Activated naive CD4-positive, alpha-beta T cell (primary cell): ENCODE data around the gene CEP57L1.
"Not testable (repeated sequence)": the region's sequence is repeated elsewhere in the genome, so short reads cannot be mapped to it uniquely, and the experiment has no call there.

Experiments used
- DNase-seq, 4 experiments: peaks; one replicate each; lab custom pipeline; 2025; lab: John Stamatoyannopoulos, UW

CEP57L1 gene

GRCh38 chr6:109178921-109179320 is 83.6 kb downstream of the CEP57L1 start:
- no peak for DNase-seq

DNA sequence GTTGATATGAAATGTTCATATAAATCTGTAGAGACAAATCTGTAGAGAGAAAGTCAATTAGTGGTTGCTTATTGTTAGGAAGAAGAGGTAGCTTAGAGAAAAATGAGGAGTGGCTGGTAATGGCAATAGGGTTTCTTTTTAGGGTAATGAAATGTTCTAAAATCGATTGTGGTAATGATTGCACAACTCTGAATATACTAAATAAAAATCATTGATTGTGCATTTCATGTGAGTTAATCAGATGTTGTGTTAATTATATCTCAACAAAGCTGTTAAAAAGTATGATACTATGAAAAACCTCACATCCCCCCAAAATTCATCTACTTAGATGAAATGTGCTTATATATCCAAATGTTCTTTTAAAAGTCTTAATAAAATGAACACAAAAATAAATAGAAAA is 84.2 kb downstream of the CEP57L1 start:
- DNase-seq, result no peak

DNA sequence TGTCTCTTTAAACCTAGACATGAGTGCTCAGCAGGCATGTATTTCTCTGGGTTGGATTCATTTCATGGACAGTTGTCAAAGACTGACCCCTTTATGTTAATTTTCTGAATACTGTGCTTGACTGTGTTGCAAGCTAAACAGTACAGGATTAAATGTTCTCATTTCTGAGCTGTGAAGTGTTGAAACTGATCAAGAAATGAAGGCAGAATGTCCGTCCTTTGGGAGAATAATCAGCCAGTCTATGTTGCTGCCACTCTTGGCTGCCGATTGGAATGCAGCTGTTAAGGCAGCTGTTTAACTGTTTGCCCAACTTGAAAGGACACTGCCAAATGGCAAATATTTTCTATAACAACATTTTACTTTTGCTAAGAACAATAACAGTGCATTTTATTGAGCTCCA is 87.3 kb downstream of the CEP57L1 start:
- no peak for DNase-seq

DNA sequence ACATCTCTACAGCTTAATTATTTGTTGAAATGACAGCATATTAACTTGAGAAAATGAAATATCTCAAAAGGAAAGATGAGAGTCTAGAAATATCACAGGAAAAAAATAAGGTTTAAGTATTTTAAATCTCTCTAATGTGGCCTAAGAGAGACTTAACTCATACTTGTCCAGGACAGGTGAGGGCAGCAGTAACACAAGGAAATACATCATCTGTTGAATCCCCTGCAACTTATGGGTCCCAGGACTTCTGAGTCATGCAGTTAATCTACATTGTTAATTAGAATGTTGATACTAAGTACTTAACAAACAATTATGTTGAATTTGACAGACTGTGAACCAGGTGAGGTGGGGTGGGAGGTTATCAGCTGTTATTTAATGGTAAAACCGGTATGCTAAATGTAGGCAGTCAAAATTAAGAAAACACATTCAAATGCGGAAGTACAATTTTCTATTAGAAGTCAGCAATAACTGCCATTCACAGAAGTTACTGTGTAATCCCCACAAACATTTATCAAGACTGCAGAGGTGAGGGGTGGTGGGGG is 87.9 kb downstream of the CEP57L1 start:
- DNase-seq, result no peak

DNA sequence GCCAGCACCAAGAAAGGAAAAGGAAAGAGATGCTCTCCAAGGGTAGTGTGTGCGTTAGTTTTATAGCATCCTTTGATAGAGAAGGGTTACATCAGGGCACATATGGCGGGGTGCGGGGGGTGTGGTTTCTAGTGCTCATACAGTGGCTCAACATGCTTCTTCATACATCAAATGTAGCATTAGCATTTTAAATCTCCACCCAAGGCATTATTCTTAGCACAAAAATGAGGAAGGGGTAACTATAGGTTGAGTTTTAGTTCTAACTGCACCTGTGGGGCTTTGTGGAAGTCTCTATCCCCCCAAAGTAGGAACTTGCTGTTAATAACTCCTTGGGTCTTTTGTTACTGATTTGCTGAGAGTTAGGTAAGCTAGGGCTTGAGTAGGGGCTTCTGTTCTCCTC is 89.3 kb downstream of the CEP57L1 start:
- DNase-seq, result no peak

GRCh38 chr6:109186012-109186411 is 90.7 kb downstream of the CEP57L1 start:
- DNase-seq, result no peak

- peak in 3 of 4 experiments; percentile 4 to 48 (median 34) for DNase-seq
These were observed 92.2 kb downstream of the CEP57L1 start for GRCh38 chr6:109187399-109188114.

DNA sequence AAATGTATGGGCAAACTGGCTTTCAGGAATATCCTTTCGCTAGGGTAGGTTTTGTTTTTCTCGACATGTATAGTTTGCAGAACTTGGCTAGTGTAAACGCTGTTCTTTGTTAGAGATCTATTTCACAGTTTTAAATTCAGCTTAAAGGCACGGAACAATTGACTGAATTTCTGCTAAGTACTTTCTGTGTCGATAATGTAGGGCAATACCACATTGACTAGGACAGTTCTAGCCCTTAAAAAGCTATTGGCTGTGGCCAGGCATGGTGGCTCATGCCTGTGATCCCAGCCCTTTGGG is 92.8 kb downstream of the CEP57L1 start:
- DNase-seq, result no peak

DNA sequence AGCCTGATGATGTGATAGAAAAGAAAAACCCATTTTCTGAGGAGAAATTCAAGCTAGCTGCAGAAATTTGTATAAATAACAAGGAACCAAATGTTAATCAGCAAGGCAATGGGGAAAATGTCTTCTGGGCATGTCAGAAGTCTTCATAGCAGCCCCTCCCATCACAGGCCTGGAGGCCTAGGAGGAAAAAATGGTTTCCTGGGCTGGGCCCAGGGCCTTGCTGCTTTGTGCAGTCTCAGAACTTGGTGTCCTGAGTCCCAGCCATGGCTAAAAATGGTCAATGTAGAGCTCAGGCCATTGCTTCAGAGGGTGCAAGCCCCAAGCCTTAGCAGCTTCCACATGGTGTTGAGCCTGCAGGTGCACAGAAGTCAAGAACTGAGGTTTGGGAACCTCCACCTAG is 96.1 kb downstream of the CEP57L1 start:
- not testable (repeated sequence) for DNase-seq

GRCh38 chr6:109192865-109193264 is 97.6 kb downstream of the CEP57L1 start:
- no peak for DNase-seq

GRCh38 chr6:109194880-109195279 is 99.6 kb downstream of the CEP57L1 start:
- DNase-seq, result no peak

GRCh38 chr6:109197061-109197460 is 101.8 kb downstream of the CEP57L1 start:
- DNase-seq, result no peak

GRCh38 chr6:109202409-109203264 is 107.3 kb downstream of the CEP57L1 start:
- no peak for DNase-seq

- no peak for DNase-seq
These were observed 109.2 kb downstream of the CEP57L1 start for GRCh38 chr6:109204511-109204910.

DNA sequence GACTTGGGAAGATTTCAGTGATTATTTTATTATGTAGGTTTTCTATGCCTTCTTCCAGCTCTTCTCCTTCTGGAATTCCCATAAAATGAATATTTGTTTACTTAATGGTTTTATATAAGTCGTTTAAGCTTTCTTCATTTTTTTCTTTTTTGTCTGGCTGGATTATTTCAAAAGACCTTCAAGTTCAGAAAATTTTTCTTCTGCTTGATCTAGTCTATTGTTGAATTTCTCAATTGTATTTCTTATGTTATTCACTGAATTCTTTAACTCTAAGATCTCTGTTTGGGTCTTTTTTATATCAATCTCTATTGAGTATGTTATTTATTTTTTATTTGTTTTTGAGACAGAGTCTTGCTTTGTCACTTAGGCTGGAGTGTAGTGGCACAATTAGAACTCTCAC is 117.4 kb downstream of the CEP57L1 start:
- DNase-seq, result no peak
